ENCODE data around the gene RAD18.

RAD18 gene

GRCh38 chr3:8900869-8901268, 62.4 kb downstream of the RAD18 start:
- no peak for DNase-seq (ENCODE audit: extremely low read depth, low read depth)
- no peak for TF ChIP-seq CTCF (IDR thresholded peaks at IDR 0.05; ENCODE audit: low read depth, low read length)

DNA sequence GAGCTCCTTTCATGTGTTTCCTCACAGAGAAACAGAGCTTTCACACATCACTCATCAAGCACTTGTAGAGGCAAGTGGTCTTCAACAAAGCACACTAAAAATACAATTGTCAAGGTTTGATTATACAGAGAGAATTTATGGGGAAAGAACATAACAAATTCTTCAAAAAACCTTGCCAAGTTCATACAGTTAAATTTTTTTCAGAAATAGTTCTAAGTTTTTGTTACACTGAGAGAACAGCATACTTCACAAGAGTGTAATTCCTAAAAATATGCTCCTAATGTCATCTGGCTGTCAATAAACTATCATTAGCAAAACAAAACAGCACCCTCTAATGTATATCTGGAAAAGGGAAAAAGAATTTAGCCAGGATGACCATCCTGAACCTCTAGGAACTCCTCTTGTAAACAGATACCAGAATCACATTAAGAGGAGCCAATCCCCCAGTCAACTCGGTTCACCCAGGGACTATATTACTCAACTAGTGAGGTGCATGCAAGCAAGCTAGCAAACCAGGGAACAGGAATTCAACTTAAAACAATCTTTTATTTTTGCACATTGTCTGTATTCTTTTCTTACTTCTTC, 63.3 kb downstream of the RAD18 start:
- no peak for TF ChIP-seq CTCF (IDR thresholded peaks at IDR 0.05; ENCODE audit: low read depth, low read length)
- DNase-seq (ENCODE audit: extremely low read depth, low read depth) = no peak

DNA sequence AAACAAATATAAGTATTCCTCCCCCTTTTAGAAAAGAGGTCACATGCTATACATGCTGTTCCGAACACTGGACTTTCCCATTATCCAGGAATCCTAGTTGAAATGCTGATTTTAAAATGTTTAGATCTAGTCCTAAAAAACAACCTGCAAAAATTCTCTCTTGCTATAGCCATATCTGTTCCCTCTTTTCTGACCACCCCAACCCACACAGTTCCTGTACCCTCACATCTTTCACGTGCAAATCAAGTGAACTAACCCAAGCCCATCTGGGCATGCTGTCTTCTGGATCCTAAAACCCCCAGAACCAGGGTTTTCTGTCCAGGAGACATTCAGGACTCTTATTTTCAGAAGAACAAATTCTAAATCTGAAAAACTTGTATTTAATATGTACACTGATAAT, 67.4 kb downstream of the RAD18 start:
- no peak for DNase-seq (ENCODE audit: extremely low read depth, low read depth)
- TF ChIP-seq CTCF (IDR thresholded peaks at IDR 0.05; ENCODE audit: low read depth, low read length) = no peak

GRCh38 chr3:8893001-8893400, 70.3 kb downstream of the RAD18 start:
- DNase-seq (ENCODE audit: extremely low read depth, low read depth) = no peak

DNA sequence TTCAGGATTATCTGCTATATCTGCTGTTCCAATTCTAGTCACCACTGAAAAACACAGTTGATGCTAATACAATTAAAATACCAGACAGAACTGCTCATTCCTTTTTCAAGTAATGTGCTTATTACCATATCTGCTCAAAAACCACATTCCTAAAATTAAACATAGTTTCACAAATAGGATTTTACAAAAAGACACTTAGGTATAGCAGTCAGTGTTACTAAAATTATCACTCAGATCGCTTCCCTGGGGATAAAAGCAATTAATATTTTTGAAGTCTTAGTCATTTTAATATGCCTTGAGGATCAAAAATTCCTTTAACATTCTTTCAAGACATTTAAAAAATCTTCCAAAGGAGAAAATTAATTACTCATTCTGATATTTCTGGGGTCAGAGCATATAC, 71.5 kb downstream of the RAD18 start:
- no peak for DNase-seq (ENCODE audit: extremely low read depth, low read depth)
- no peak for TF ChIP-seq CTCF (IDR thresholded peaks at IDR 0.05; ENCODE audit: low read depth, low read length)

More at GRCh38 chr3:8893001-8893400, 70.3 kb downstream of the RAD18 start:
- no peak for TF ChIP-seq CTCF (IDR thresholded peaks at IDR 0.05; ENCODE audit: low read depth, low read length)

DNA sequence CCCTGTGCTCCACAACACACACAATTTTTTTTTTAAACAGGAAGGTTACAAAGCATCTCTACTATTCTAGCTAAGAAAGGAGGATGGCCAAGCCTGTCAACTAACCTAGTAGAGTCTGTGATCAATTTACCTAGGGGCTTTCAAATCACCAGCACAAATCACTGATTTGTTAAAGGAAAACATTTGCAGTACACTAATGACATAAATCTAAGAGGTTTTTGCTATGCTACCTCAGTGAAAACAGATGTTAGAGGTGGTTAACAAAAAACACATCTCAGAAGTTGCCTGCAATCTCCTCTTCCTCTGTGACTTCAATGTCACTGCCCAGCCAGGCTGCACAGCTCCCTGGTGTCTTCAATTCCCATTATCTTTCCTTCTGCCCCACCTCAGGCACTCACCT, 72.0 kb downstream of the RAD18 start:
- no peak for DNase-seq (ENCODE audit: extremely low read depth, low read depth)
- no peak for TF ChIP-seq CTCF (IDR thresholded peaks at IDR 0.05; ENCODE audit: low read depth, low read length)

DNA sequence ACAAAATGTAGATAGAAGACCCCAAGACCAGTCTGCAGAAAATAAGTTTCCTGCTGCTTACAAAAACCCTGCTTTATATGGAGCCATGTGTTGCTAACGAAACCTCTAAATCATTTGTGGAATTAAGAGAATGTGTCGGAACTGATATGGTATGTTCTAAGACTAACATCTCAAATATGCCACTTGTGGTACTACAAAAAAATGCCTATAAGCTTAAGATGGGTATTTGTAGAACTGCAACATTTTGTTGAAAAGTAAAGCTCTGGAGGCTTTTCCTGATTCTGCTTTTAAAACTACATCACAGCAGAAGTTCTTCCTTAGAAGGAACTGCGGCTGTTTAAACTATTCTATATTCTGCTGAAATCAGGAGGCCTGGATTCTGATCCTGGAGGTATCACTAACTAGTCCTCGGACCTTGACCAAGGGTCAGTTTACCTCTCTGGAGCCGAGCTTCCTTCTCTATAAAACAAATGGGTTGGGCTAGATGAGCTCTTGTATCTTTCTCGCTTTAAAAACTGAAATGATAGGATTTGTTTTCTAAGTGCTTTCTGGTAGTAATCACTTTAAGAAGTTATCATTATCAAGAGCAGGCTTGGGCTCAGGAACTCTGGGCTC, 74.9 kb downstream of the RAD18 start:
- DNase-seq (ENCODE audit: extremely low read depth, low read depth) = no peak
- no peak for TF ChIP-seq CTCF (IDR thresholded peaks at IDR 0.05; ENCODE audit: low read depth, low read length)

Measured in AG09319 (cell line).